ENCODE results near the gene NHLRC3.
"Not testable (repeated sequence)": the region's sequence is repeated elsewhere in the genome, so short reads cannot be mapped to it uniquely, and the experiment has no call there.

The NHLRC3 gene

GRCh38 chr13:39037880-39038568 is at the start of gene NHLRC3, which contains the start of gene PROSER1:
NHLRC3 (plus strand) TSS chr13:39038456; CDS start chr13:39038640, 184 bp downstream.
PROSER1 (minus strand) TSS chr13:39038089; CDS start chr13:39037242, 847 bp downstream.
- Mint-ChIP-seq H3K9me3 (no peaks in the 10 kb centered on the region), H3K36me3 (ENCODE audit: low read depth) (peaks cover 4% of the 10 kb centered on the region), H3K27ac (peak within 1 kb of the TSS; percentile 100), H3K4me3 (peak within 1 kb of the TSS; percentile 94 to 99 (median 98)), H3K4me1 (peaks cover 41% of the 10 kb centered on the region), H3K27me3 (ENCODE audit: low read depth) (no peaks in the 10 kb centered on the region)
- TF ChIP-seq CTCF (IDR thresholded peaks at IDR 0.05; ENCODE audit: unreplicated experiment in 3 of 3), result no peak

GRCh38 chr13:38990693-38991092 is 47.6 kb upstream of the NHLRC3 start, which contains the start of gene STOML3:
STOML3 (minus strand) TSS chr13:38990831; CDS start chr13:38990721, 110 bp downstream.
- H3K4me1 Mint-ChIP-seq, result peaks cover 7% of the 10 kb centered on the region
- no peaks in the 10 kb centered on the region for H3K9me3 Mint-ChIP-seq
- no peaks in the 10 kb centered on the region for H3K27me3 Mint-ChIP-seq (ENCODE audit: low read depth)
- no peak within 1 kb of the TSS for H3K4me3 Mint-ChIP-seq
- TF ChIP-seq CTCF (IDR thresholded peaks at IDR 0.05; ENCODE audit: unreplicated experiment in 3 of 3), result no peak
- no peaks in the 10 kb centered on the region for H3K36me3 Mint-ChIP-seq (ENCODE audit: low read depth)
- H3K27ac Mint-ChIP-seq, result no peak within 1 kb of the TSS

- H3K9me3 Mint-ChIP-seq, result no peaks in the 10 kb centered on the region
- H3K27ac Mint-ChIP-seq, result no peak overlapping the region
- no peak overlapping the region for H3K4me3 Mint-ChIP-seq
- no peaks in the 10 kb centered on the region for H3K27me3 Mint-ChIP-seq (ENCODE audit: low read depth)
- no peak for TF ChIP-seq CTCF (IDR thresholded peaks at IDR 0.05; ENCODE audit: unreplicated experiment in 3 of 3)
- H3K4me1 Mint-ChIP-seq, result no peaks in the 10 kb centered on the region
- no peaks in the 10 kb centered on the region for H3K36me3 Mint-ChIP-seq (ENCODE audit: low read depth)
These were observed 44.9 kb upstream of the NHLRC3 start for GRCh38 chr13:38993381-38993780.

GRCh38 chr13:38998739-38999138 is 39.5 kb upstream of the NHLRC3 start:
- H3K4me3 Mint-ChIP-seq, result no peak overlapping the region
- no peaks in the 10 kb centered on the region for H3K4me1 Mint-ChIP-seq
- no peaks in the 10 kb centered on the region for H3K36me3 Mint-ChIP-seq (ENCODE audit: low read depth)
- no peak for TF ChIP-seq CTCF (IDR thresholded peaks at IDR 0.05; ENCODE audit: unreplicated experiment in 3 of 3)
- H3K27ac Mint-ChIP-seq, result no peak overlapping the region
- H3K27me3 Mint-ChIP-seq (ENCODE audit: low read depth), result no peaks in the 10 kb centered on the region
- peaks cover 4% of the 10 kb centered on the region for H3K9me3 Mint-ChIP-seq

- H3K27me3 Mint-ChIP-seq (ENCODE audit: low read depth); H3K27ac Mint-ChIP-seq; H3K4me1 Mint-ChIP-seq; H3K9me3 Mint-ChIP-seq: not testable (repeated sequence)
- Mint-ChIP-seq H3K4me3 (peak overlapping the region in 2 of 3 experiments; percentile 54 to 56), H3K36me3 (ENCODE audit: low read depth) (peaks cover 42% of the 10 kb centered on the region)
These were observed 31.7 kb upstream of the NHLRC3 start for GRCh38 chr13:39006371-39007111.

- no peaks in the 10 kb centered on the region for H3K4me1 Mint-ChIP-seq
- H3K9me3 Mint-ChIP-seq, result no peaks in the 10 kb centered on the region
- peaks cover 73% of the 10 kb centered on the region for H3K36me3 Mint-ChIP-seq (ENCODE audit: low read depth)
- TF ChIP-seq CTCF (IDR thresholded peaks at IDR 0.05; ENCODE audit: unreplicated experiment in 3 of 3), result no peak
- no peak overlapping the region for H3K4me3 Mint-ChIP-seq
- H3K27ac Mint-ChIP-seq, result peak overlapping the region in 1 of 3 experiments; percentile 3
- H3K27me3 Mint-ChIP-seq (ENCODE audit: low read depth), result no peaks in the 10 kb centered on the region
These were observed 25.6 kb upstream of the NHLRC3 start for GRCh38 chr13:39012608-39013007.

Measured in nephron (organoid).